DMS53 treated with DMSO at 0.1 percent for 48 hours (cell line): ENCODE data around the gene TP53RK.
A peak's percentile ranks its signal among the peaks of the same experiment; 100 is the strongest.

Source experiments
- DNase-seq: peaks from one replicate; lab custom pipeline; 2025; ENCODE audit not compliant: unreplicated experiment; lab: John Stamatoyannopoulos, UW

Gene TP53RK

GRCh38 chr20:46708172-46708860 is 19.1 kb upstream of the TP53RK start:
- no peak for DNase-seq

GRCh38 chr20:46706242-46706641 is 17.0 kb upstream of the TP53RK start:
- DNase-seq = no peak

GRCh38 chr20:46705378-46705729 is 16.1 kb upstream of the TP53RK start:
- no peak for DNase-seq

GRCh38 chr20:46704714-46705377 is 15.6 kb upstream of the TP53RK start:
- no peak for DNase-seq

- no peak for DNase-seq
Measured at GRCh38 chr20:46703435-46703834, 14.2 kb upstream of the TP53RK start.

- no peak for DNase-seq
Measured at GRCh38 chr20:46702447-46703203, 13.4 kb upstream of the TP53RK start.

GRCh38 chr20:46701986-46702385 is 12.7 kb upstream of the TP53RK start:
- no peak for DNase-seq

GRCh38 chr20:46701556-46701955 is 12.3 kb upstream of the TP53RK start:
- no peak for DNase-seq

GRCh38 chr20:46701057-46701456 is 11.8 kb upstream of the TP53RK start:
- DNase-seq = no peak

GRCh38 chr20:46700481-46700880 is 11.2 kb upstream of the TP53RK start:
- no peak for DNase-seq

- DNase-seq = no peak
Measured at GRCh38 chr20:46699651-46700359, 10.6 kb upstream of the TP53RK start.

- DNase-seq = no peak
Measured at GRCh38 chr20:46698788-46699187, 9.5 kb upstream of the TP53RK start.

- no peak for DNase-seq
Measured at GRCh38 chr20:46696791-46697279, 7.6 kb upstream of the TP53RK start.

GRCh38 chr20:46695892-46696291 is 6.6 kb upstream of the TP53RK start:
- DNase-seq = no peak

- DNase-seq = no peak
Measured at GRCh38 chr20:46694484-46694883, 5.2 kb upstream of the TP53RK start.

- DNase-seq = no peak
Measured at GRCh38 chr20:46691196-46691595, 2.0 kb upstream of the TP53RK start.

- no peak for DNase-seq
Measured at GRCh38 chr20:46690219-46691106, 1.2 kb upstream of the TP53RK start.

GRCh38 chr20:46689754-46690085 is 476 bp upstream of the TP53RK start:
- no peak for DNase-seq

GRCh38 chr20:46688151-46689081 is 828 bp downstream of the TP53RK start:
- peak; percentile 29 for DNase-seq
